Measurements from ENCODE around the gene MAD1L1.

DNA sequence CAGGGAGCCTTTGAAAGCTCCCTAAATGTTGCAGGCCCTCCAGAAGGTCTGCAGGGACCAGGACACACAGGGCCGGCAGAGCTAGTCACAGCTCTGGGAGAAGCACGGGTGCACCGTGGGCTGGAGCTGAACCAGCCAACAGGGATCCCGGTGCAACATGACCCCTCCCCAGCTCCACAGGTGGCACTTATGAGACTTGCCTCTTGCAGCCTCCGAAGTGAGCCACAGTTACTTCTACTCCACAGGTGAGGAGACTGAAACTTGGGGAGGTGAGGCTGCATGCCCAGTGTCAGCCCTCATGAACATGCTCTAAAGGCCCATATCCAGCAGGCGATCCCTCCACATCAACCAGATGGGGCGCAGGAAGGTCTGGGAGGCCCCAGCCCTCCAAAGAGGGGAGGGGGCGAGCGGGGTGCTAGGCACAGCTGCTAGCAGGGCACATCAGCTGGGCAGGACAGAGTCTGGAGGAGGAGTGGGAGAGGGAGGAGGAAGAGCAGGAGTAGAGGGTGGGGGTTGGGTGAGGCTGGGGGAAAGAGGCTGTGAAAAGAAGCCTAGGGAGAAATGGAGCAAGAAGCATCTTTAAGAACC, 338.3 kb downstream of the MAD1L1 start:
- TF ChIP-seq, protein P1, sequence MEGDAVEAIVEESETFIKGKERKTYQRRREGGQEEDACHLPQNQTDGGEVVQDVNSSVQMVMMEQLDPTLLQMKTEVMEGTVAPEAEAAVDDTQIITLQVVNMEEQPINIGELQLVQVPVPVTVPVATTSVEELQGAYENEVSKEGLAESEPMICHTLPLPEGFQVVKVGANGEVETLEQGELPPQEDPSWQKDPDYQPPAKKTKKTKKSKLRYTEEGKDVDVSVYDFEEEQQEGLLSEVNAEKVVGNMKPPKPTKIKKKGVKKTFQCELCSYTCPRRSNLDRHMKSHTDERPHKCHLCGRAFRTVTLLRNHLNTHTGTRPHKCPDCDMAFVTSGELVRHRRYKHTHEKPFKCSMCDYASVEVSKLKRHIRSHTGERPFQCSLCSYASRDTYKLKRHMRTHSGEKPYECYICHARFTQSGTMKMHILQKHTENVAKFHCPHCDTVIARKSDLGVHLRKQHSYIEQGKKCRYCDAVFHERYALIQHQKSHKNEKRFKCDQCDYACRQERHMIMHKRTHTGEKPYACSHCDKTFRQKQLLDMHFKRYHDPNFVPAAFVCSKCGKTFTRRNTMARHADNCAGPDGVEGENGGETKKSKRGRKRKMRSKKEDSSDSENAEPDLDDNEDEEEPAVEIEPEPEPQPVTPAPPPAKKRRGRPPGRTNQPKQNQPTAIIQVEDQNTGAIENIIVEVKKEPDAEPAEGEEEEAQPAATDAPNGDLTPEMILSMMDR (IDR thresholded peaks at IDR 0.05; ENCODE audit: insufficient read depth, low read length, poor library complexity, severe bottlenecking), result no peak
- TF ChIP-seq EZH2phosphoT487 (conservative IDR thresholded peaks at IDR 0.05; ENCODE audit: low read length), result no peak
